GM18861 (cell line): ENCODE results near the gene CBLN3.

Experiments
- ATAC-seq: cut with Tn5 transposase; IDR thresholded peaks from one replicate; pipeline ENCODE4 v1.9.1; 2021; ENCODE audit not compliant: unreplicated experiment

The CBLN3 gene

DNA sequence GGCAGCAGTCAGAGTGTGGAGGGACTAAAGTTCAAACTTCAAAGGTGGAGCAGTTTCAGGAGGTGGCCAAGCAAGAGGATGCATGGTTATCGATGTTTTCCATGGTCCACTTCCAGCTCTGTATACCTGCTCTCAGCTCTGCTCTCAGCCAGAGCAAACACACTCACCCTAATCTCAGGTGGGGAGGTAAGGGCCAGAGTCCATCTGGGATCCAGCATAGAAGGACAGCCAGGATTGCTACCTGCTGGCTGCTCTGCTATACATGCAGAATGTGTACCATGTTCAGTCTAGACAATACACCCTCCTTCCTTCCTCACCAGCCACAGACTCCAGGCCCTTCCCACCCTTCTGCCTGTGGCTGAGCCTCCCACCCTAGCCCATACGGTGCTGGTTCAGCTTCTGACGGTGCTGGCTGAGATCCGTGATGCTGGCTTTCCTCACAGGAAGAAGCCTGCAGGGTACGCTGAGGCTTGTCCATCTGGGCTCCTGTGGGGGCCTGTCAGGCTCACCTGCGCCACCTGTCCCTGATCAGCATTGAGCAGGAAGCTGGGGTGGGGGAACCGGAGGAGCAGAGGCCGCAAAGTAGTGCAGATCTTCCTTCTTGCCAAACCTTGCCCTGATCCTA lies 2.4 kb downstream of the CBLN3 start:
- ATAC-seq, result no peak

- no peak for ATAC-seq
Observed at GRCh38 chr14:24426150-24426911, 3.1 kb downstream of the CBLN3 start.

DNA sequence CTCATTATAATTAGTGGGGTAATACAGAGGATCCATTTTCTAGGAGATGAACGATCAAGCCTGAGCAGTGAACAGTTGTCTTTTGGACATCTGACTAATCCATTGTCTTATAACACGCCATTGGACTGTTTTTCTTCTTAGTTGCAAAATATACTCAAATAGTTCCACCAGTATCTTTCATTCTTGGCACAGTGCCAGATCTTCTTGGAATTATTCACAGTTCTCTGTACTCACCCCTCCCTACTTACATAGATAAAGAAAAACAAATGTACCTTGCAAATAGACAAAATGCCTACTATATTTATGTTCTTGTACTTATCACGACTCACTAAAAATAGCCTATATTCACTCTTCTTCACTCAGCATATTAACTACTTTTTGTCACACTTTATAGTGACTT lies 3.8 kb downstream of the CBLN3 start:
- ATAC-seq, result no peak

DNA sequence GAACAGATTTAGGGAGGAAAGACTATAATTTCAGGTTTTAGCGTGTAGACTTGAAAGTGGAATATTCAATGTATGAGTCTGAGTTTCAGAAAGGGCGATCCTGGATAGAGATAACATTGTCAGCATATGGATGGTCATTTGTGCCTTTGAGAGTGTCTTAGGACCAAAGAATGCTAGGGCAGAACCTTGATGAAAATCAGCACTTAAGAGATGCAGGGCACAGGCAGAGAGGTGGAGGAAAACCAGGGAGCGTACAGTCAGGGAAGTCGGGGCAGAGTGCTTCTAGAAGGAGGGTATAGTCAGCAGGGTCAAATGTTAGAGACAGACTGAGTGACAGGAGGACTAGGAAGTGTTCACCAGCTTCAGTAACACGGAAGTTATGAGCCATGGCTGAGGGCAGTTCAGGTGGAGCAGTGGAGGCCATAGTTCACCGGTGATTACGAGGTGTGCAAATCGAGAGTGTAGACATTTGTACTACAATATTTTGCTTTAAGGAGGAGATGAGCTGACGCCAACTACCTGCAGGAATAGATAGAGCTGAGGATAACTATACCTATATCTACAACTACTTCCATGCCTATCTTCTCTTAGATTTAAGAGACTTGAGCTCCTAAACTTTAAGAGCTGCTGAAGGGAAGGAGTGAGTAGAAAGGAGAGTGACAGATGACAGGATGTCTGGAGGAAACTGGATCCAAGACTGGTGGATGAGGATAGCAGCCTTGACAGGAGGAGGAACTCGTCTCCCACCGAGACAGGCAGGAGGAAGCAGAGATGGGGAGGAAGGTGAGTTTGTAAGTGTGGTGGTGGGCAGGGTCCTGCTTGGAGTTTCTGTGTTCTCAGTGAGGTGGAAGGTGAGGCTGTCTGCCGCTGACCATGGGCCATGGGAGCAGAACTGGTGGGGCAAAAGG lies 6.5 kb downstream of the CBLN3 start:
- ATAC-seq, result no peak

DNA sequence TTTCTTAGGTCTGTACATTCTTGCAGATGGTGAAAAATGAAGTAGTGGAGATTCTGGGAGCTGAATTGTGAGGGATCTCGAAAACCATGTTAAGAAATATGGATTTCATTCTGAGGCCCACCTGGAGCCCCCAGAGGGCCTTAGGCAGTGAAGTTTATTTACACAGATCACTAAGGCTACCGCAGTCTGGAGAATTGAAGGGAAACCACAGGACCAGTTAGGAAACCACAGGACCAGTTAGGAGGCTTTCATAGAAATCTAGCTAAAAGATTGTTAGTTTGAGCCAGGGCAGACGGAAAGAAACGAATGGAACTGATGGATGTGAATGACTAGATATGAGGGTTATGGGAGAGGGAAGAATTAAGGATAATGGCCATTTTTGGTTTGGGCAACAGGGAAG lies 7.2 kb downstream of the CBLN3 start:
- no peak for ATAC-seq

DNA sequence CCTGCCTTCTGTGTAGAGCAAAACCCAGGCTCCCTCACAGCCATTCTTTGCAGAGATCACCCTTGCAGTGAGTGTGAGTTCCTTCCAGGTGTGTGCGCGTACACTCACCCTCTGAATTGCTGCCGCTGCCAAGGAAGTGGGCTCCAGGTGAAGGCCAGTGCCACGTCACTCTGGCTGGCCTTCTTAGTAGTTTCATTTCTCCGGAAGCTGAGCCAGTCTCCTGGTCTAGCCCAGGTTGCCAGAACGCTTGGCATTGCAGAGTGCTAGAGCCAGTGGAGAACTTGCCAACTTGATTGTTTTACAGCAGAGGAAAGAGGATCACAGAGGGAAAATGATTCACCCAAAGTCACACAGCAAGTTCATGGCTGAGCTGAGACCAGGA lies 11.0 kb downstream of the CBLN3 start:
- ATAC-seq, result no peak

- ATAC-seq, result no peak
Observed at GRCh38 chr14:24417832-24418491, 11.5 kb downstream of the CBLN3 start.

GRCh38 chr14:24416932-24417619 lies 12.4 kb downstream of the CBLN3 start:
- ATAC-seq, result no peak

DNA sequence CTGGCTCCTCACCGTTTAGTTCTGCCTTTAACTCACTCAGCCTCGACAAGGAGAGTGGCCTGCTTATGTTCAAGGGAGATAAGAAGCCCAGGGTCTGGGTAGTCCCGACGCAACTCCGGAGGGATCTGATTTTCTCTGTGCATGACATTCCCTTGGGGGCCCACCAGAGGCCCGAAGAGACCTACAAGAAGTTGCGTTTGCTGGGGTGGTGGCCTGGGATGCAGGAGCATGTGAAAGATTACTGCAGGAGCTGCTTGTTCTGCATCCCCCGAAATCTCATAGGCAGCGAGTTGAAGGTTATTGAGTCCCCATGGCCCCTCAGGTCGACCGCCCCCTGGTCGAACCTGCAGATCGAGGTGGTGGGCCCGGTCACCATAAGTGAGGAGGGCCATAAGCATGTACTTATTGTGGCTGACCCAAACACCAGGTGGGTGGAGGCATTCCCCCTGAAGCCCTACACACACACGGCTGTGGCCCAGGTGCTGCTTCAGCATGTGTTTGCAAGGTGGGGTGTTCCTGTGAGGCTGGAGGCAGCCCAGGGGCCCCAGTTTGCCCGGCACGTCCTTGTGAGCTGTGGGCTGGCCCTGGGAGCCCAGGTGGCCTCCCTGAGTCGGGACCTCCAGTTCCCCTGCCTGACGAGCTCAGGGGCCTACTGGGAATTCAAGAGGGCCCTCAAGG lies 13.1 kb downstream of the CBLN3 start:
- no peak for ATAC-seq

DNA sequence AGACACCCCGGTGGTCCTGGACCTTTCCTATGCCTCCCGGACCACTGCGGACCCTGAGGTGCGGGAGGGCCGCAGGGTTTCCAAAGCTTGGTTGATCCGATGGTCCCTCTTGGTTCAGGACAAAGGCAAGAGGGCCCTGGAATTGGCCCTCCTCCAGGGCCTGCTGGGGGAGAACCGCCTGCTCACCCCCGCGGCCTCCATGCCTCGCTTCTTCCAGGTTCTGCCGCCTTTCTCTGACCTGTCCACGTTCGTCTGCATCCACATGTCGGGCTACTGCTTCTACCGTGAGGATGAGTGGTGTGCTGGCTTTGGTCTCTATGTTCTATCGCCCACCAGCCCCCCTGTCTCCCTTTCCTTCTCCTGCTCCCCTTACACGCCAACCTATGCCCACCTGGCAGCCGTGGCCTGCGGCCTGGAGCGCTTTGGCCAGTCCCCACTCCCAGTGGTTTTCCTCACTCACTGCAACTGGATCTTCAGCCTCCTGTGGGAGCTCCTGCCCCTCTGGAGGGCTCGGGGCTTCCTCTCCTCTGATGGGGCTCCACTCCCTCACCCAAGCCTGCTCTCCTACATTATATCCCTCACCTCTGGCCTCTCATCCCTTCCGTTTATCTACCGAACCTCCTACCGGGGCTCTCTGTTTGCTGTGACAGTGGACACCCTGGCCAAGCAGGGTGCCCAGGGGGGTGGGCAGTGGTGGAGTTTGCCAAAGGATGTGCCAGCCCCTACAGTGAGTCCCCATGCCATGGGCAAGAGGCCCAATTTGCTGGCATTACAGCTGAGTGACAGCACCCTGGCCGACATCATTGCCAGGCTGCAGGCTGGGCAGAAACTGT lies 13.8 kb downstream of the CBLN3 start:
- no peak for ATAC-seq

DNA sequence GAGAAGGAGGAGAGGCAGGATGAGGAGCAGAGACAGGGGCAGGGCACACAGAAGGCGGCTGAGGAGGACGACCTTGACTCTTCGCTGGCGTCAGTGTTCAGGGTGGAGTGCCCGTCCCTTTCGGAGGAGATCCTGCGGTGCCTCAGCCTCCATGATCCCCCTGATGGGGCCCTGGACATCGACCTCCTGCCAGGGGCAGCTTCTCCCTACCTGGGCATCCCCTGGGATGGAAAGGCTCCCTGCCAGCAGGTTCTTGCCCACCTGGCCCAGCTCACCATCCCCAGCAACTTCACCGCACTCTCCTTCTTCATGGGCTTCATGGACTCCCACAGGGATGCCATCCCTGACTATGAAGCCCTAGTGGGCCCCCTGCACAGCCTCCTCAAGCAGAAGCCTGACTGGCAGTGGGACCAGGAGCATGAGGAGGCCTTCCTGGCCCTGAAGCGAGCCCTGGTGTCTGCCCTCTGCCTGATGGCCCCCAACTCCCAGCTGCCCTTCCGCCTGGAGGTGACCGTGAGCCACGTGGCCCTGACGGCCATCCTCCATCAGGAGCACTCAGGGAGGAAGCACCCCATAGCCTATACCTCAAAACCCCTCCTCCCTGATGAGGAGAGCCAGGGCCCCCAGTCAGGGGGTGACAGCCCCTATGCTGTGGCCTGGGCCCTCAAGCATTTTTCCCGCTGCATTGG lies 14.6 kb downstream of the CBLN3 start:
- ATAC-seq, result no peak

DNA sequence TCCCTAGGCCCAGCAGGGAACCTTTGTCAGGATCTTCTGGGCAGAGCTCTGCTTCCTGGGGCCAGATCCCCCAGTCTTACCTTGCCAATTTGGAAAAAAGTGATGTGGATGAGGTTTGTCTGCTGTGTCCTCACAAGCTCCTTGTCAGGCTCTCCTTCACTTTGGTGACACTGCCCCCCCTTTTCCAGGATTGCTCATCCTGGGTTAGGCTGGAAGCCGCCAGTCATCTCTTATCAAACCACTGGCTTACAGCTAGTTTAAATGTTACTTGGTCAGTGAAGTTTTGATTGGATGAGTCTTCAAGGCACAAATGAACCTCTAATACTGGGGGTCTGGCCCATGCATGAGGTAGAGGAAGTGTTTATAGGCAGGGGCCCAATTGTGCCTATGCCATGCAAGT lies 15.4 kb downstream of the CBLN3 start:
- ATAC-seq, result no peak

GRCh38 chr14:24411443-24412389 lies 17.8 kb downstream of the CBLN3 start:
- no peak for ATAC-seq

DNA sequence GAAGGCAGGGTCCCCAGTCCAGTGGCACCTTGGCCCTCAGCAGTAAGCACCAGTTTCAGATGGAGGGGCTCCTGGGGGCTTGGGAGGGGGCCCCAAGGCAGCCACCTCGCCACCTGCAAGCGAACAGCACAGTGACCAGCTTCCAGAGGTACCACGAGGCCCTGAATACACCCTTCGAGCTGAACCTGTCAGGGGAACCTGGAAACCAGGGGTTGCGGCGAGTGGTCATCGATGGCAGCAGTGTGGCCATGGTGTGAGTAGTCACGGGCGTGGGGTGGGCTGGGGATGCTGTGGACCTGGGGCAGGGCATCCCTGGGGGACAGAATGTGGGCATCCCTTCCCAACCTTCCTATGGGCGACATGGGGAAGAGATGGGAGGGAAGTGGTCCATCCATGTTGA lies 19.5 kb downstream of the CBLN3 start:
- ATAC-seq, result no peak

- no peak for ATAC-seq
Observed at GRCh38 chr14:24409192-24409591, 20.3 kb downstream of the CBLN3 start.

GRCh38 chr14:24408764-24409163 lies 20.7 kb downstream of the CBLN3 start:
- no peak for ATAC-seq

DNA sequence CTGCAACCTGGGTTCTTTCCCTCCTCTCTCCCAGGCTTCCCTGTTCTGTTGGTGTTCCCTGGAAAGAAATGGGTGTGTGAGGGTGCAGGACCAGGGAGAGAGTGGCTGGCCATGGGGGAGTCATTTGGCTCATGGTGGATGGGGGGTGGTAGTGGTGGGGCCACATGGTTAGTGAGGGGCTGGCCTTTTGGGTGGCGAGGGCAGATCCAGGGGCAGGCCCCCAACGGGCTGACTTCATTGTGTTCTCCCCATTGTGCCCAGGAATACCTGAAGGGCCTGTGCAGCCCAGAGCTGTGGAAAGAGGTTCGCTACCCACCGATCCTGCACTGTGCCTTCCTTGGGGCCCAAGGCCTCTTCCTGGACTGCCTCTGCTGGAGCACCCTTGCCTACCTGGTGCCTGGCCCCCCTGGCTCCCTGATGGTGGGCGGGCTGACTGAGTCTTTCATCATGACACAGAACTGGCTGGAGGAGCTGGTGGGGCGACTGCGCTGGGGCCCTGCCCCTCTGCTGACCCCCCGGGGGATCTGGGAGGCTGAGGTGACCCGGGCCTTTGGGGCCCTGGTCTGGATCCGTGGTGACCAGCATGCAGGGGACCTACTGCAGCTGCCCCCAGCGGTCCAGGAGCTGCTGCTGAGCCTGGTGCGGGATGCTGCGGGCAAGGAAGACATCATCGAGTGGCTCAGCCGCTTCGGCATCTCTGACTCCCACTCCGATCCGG lies 21.7 kb downstream of the CBLN3 start:
- ATAC-seq, result no peak
